H1 (cell line): ENCODE data around the gene RASGEF1C. TPM values are rescaled to one million over a fixed set of nuclear protein-coding genes. Genes with fewer than 3 reads are reported as not detected.
A peak's percentile ranks its signal among the peaks of the same experiment; 100 is the strongest.

ENCODE experiments used
- CBX5 ChIP-seq: fragments of 300-800, 300-1000 bp; sonication (generic); IDR thresholded peaks from 2 replicates; pipeline ENCODE4 v1.7.1; 2016; ENCODE audit warnings: antibody characterized with exemption, low read length, low read depth
- CTBP2 ChIP-seq: IDR thresholded peaks from 2 replicates; pipeline ENCODE4 v1.7.0; 2011; ENCODE audit warnings: borderline replicate concordance, mild to moderate bottlenecking, moderate library complexity, mixed read lengths, low read length; ENCODE audit not compliant: insufficient read depth, insufficient read length
- E2F6 ChIP-seq: IDR thresholded peaks from 2 replicates; pipeline ENCODE4 v1.6.1; 2012; ENCODE audit warnings: inconsistent platforms
- HDAC6 ChIP-seq: IDR thresholded peaks from one replicate; pipeline ENCODE4 v1.7.1; 2012; ENCODE audit warnings: low read depth, mild to moderate bottlenecking, inconsistent platforms, low read length, moderate library complexity
- KDM4A ChIP-seq: IDR thresholded peaks from one replicate; pipeline ENCODE4 v1.7.1; 2012; ENCODE audit warnings: low read depth, mild to moderate bottlenecking, moderate library complexity, low read length, inconsistent platforms; ENCODE audit not compliant: severe bottlenecking
- SIRT6 ChIP-seq: IDR thresholded peaks from one replicate; pipeline ENCODE4 v1.7.1; 2012; ENCODE audit warnings: low read length, inconsistent platforms
- polyA plus RNA-seq, 7 experiments: library from polyadenylated mRNA; depleted of rRNA in 3 of 7; stranded (reverse) in 5 of 7; unstranded in 2 of 7; fragments of >200 nt in 5 of 7; fragments of 200-250 nt in 2 of 7; gene quantifications; 1 replicate in 5 of 7; 2 replicates in 1 of 7; 4 replicates in 1 of 7; pipeline versions ENCODE4 v1.2.1 to v1.2.3, GENCODE V29; 2011 to 2013; ENCODE audit warnings: missing spikeins in 2 of 7, mixed read lengths in 2 of 7
- total RNA-seq: library from RNA; stranded (reverse); fragmentation: NEBNext Ultra II Directional; extraction: Animal tissue kit (Norgen Biotek cat#: 25700); gene quantifications from 2 replicates; pipeline ENCODE4 v1.2.1, GENCODE V29; 2021
- TF ChIP-seq, protein P1 (sequence below): fragments of 300-600 bp; sonication (generic); IDR thresholded peaks from 2 replicates; pipeline ENCODE4 v1.7.1; 2012; ENCODE audit warnings: low read length, moderate library complexity, mild to moderate bottlenecking, inconsistent platforms; ENCODE audit not compliant: insufficient replicate concordance

RASGEF1C gene
- total and polyA plus RNA-seq, 2 of the 8 experiments (the other 6 are each of a cell fraction or from before 2014, with no cell fraction given), result 0.26 to 0.61 TPM

DNA sequence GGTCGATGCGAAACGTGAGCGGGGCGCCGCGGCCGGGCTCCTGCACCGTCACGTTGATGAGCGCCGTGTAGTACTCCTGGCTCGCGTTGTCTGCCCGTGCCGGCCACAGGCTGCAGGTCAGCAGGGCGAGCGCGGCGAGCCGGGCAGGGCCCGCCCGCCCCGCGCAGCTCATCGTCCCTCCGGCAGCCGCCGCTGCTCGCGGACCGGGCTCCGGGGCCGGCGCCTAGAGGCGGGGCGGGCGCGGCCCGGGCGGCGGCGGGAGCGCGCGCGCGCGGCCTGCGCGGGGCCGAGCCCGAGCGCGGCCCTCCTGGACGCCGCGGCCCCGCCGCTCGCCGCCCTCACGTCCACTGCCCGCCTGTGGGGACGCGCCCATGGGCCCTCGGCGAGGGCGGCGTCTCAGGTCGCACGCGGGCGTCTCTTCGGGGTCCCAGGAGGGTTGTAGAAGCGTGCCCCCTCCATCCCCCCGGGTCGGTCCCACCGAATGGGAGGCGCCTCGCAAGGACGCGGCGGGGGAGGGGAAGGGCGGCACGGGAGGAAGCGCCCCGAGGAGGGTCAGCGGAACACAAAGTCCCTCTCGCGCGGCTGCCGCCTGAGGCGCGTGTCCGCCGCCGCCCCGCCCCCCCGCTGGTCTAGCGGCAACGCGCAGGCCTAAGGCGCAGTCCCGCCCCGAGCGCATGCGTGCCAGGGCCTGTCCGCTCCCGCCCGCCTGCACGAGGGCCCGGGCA is 137.3 kb downstream of the RASGEF1C start, which contains the start of gene RNF130 (continued):
- TF ChIP-seq, protein P1, sequence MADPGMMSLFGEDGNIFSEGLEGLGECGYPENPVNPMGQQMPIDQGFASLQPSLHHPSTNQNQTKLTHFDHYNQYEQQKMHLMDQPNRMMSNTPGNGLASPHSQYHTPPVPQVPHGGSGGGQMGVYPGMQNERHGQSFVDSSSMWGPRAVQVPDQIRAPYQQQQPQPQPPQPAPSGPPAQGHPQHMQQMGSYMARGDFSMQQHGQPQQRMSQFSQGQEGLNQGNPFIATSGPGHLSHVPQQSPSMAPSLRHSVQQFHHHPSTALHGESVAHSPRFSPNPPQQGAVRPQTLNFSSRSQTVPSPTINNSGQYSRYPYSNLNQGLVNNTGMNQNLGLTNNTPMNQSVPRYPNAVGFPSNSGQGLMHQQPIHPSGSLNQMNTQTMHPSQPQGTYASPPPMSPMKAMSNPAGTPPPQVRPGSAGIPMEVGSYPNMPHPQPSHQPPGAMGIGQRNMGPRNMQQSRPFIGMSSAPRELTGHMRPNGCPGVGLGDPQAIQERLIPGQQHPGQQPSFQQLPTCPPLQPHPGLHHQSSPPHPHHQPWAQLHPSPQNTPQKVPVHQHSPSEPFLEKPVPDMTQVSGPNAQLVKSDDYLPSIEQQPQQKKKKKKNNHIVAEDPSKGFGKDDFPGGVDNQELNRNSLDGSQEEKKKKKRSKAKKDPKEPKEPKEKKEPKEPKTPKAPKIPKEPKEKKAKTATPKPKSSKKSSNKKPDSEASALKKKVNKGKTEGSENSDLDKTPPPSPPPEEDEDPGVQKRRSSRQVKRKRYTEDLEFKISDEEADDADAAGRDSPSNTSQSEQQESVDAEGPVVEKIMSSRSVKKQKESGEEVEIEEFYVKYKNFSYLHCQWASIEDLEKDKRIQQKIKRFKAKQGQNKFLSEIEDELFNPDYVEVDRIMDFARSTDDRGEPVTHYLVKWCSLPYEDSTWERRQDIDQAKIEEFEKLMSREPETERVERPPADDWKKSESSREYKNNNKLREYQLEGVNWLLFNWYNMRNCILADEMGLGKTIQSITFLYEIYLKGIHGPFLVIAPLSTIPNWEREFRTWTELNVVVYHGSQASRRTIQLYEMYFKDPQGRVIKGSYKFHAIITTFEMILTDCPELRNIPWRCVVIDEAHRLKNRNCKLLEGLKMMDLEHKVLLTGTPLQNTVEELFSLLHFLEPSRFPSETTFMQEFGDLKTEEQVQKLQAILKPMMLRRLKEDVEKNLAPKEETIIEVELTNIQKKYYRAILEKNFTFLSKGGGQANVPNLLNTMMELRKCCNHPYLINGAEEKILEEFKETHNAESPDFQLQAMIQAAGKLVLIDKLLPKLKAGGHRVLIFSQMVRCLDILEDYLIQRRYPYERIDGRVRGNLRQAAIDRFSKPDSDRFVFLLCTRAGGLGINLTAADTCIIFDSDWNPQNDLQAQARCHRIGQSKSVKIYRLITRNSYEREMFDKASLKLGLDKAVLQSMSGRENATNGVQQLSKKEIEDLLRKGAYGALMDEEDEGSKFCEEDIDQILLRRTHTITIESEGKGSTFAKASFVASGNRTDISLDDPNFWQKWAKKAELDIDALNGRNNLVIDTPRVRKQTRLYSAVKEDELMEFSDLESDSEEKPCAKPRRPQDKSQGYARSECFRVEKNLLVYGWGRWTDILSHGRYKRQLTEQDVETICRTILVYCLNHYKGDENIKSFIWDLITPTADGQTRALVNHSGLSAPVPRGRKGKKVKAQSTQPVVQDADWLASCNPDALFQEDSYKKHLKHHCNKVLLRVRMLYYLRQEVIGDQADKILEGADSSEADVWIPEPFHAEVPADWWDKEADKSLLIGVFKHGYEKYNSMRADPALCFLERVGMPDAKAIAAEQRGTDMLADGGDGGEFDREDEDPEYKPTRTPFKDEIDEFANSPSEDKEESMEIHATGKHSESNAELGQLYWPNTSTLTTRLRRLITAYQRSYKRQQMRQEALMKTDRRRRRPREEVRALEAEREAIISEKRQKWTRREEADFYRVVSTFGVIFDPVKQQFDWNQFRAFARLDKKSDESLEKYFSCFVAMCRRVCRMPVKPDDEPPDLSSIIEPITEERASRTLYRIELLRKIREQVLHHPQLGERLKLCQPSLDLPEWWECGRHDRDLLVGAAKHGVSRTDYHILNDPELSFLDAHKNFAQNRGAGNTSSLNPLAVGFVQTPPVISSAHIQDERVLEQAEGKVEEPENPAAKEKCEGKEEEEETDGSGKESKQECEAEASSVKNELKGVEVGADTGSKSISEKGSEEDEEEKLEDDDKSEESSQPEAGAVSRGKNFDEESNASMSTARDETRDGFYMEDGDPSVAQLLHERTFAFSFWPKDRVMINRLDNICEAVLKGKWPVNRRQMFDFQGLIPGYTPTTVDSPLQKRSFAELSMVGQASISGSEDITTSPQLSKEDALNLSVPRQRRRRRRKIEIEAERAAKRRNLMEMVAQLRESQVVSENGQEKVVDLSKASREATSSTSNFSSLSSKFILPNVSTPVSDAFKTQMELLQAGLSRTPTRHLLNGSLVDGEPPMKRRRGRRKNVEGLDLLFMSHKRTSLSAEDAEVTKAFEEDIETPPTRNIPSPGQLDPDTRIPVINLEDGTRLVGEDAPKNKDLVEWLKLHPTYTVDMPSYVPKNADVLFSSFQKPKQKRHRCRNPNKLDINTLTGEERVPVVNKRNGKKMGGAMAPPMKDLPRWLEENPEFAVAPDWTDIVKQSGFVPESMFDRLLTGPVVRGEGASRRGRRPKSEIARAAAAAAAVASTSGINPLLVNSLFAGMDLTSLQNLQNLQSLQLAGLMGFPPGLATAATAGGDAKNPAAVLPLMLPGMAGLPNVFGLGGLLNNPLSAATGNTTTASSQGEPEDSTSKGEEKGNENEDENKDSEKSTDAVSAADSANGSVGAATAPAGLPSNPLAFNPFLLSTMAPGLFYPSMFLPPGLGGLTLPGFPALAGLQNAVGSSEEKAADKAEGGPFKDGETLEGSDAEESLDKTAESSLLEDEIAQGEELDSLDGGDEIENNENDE, result no peak
- TF ChIP-seq CTBP2 (no peak), KDM4A (peak; percentile 41), HDAC6 (no peak), E2F6 (peak; percentile 100; the same call in 1 of the 2 replicates), SIRT6 (no peak), CBX5 (no peak)
